ENCODE data around the gene KCTD19.

KCTD19 gene

GRCh38 chr16:67326115-67326471 is 448 bp downstream of the KCTD19 start:
- FAIRE-seq (no peak), DNase-seq (ENCODE audit: low spot score) (no peak)

GRCh38 chr16:67317853-67318252 is 8.7 kb downstream of the KCTD19 start:
- DNase-seq (ENCODE audit: low spot score) (no peak), FAIRE-seq (no peak)

- no peak for FAIRE-seq
- DNase-seq (ENCODE audit: low spot score) = no peak
Observed at GRCh38 chr16:67312719-67313118, 13.8 kb downstream of the KCTD19 start.

DNA sequence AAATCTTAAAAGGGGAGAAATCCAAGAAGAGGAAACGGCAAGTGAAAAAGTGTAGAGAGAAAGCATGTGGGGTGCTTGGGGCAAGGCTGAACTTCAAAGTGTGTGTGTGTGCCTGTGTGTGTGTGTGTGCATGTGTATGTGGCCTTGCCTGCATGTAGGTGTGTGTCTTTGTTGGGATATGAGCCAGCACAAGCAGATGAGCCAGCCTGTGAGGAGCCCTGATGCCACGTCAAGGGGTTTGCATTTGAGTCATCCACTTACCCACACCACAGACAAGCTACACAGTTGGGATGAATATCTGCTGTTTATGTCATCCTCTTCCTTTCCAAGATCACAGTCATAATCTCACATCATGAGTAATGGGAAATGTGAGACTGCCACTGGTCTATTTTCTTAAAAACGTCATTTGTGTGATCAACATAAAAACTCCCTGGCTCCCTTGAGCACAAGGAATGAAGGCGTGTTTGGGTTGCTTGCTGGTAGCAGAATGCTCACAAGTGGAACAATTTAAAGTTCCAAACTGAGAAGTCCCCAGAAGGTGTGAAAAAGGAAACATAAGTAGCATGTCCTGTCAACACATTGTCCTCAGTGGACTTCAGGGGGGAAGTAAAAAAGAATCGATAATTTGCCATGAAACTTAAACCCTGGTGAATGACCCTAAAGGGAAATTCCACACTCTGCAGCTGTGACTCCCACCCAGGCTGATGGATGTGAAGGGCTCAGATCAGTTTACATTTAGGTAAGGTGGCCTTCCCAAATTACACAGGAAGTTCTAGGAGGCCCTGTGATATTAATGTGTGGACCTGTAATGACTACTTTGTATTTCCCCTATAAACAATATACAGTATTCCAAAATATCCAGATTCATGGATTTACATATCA is 14.7 kb downstream of the KCTD19 start:
- peak; percentile 91 for DNase-seq (ENCODE audit: low spot score)
- no peak for FAIRE-seq

GRCh38 chr16:67310561-67310960 is 16.0 kb downstream of the KCTD19 start:
- FAIRE-seq = no peak
- DNase-seq (ENCODE audit: low spot score) = no peak

GRCh38 chr16:67305216-67306071 is 21.1 kb downstream of the KCTD19 start:
- no peak for FAIRE-seq
- DNase-seq (ENCODE audit: low spot score) = no peak

- no peak for FAIRE-seq
- DNase-seq (ENCODE audit: low spot score) = no peak
Observed at GRCh38 chr16:67304020-67304419, 22.5 kb downstream of the KCTD19 start.

- FAIRE-seq (no peak), DNase-seq (ENCODE audit: low spot score) (no peak)
Observed at GRCh38 chr16:67302970-67303369, 23.6 kb downstream of the KCTD19 start.

DNA sequence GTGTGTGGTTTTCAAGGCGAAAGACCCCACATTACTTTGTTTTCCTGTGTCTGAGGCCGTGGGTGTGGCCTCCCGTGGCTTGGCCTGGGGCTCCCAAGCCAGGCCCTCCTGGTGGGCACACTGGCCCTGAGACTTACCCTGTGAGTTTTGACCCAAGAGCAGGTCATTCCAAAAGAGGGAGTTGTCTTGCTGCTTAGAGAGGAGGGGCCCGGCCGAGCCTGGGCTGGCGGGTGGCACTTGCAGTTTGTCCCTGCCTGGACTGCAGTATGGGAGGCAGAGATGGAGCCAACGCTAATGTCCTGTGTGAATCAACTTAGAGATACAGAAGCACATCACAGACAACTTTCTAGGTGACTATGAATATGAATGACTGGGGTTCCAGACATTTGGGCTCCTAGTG is 24.5 kb downstream of the KCTD19 start:
- FAIRE-seq = no peak
- DNase-seq (ENCODE audit: low spot score) = no peak

- FAIRE-seq (no peak), DNase-seq (ENCODE audit: low spot score) (no peak)
Observed at GRCh38 chr16:67301080-67301782, 25.3 kb downstream of the KCTD19 start.

GRCh38 chr16:67299269-67299668 is 27.3 kb downstream of the KCTD19 start:
- DNase-seq (ENCODE audit: low spot score) (no peak), FAIRE-seq (no peak)

DNA sequence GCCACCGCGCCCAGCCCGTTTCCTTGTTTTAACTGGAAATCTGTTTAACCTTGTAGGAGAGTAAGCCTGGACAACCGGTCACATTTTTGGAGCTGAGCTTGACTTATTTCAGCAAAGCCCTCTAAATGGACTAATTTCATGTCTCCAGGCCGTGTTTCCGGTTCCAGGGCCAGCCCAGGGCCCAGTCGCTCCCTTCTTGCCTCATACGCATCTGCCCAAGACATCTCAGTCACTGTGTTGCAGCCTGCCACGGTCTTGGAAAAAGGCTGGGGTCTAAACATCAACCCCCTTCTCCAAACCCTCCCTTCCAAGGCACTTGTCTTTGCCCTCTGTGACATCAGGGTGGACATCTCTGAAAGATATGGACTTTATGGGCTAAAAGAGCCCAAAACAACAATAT is 28.3 kb downstream of the KCTD19 start:
- FAIRE-seq (no peak), DNase-seq (ENCODE audit: low spot score) (no peak)

DNA sequence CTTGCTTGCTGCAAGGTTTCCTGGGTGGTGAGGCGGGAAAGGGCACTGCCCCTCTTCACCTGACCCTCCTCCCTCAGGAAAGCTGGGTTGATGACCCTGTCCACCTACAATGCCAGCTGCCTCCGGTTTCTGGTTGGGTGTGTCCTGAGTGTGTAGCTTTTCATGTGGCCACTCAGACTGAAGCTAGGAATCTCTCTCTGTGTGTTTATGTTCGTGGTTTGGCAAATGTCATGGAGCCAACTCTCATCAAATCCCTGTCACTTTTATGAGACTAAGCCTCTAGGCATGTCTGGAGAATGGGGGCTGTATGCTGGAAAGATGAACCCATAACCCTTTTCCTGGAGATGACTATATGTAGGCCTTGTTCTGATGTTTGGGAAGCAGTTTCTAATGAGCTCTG is 30.1 kb downstream of the KCTD19 start:
- FAIRE-seq (no peak), DNase-seq (ENCODE audit: low spot score) (no peak)

GRCh38 chr16:67294938-67295361 is 31.6 kb downstream of the KCTD19 start:
- FAIRE-seq (no peak), DNase-seq (ENCODE audit: low spot score) (no peak)

GRCh38 chr16:67294171-67294757 is 32.3 kb downstream of the KCTD19 start:
- DNase-seq (ENCODE audit: low spot score) (no peak), FAIRE-seq (no peak)

DNA sequence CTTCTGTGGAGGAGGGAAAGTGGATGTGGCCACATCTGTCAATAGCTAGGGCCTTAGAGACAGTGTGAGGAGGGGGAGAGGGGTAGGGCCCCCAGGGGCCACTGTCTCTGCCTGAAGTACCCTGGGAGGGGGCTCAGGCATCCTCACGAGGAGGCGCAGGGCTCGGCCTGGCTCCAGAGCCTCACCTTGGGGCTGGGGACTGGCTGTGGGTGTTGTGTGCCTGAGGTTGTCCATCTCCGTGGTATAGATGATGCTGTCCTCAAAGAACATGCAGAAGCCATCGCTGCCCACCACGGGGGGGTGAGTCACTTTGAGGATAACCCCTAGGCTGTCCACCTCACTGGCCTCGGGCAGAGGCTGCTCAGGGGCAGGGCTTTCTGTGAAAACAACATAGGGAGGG is 35.1 kb downstream of the KCTD19 start:
- FAIRE-seq (no peak), DNase-seq (ENCODE audit: low spot score) (no peak)

- DNase-seq (ENCODE audit: low spot score) (no peak), FAIRE-seq (no peak)
Observed at GRCh38 chr16:67287960-67288359, 38.6 kb downstream of the KCTD19 start.

DNA sequence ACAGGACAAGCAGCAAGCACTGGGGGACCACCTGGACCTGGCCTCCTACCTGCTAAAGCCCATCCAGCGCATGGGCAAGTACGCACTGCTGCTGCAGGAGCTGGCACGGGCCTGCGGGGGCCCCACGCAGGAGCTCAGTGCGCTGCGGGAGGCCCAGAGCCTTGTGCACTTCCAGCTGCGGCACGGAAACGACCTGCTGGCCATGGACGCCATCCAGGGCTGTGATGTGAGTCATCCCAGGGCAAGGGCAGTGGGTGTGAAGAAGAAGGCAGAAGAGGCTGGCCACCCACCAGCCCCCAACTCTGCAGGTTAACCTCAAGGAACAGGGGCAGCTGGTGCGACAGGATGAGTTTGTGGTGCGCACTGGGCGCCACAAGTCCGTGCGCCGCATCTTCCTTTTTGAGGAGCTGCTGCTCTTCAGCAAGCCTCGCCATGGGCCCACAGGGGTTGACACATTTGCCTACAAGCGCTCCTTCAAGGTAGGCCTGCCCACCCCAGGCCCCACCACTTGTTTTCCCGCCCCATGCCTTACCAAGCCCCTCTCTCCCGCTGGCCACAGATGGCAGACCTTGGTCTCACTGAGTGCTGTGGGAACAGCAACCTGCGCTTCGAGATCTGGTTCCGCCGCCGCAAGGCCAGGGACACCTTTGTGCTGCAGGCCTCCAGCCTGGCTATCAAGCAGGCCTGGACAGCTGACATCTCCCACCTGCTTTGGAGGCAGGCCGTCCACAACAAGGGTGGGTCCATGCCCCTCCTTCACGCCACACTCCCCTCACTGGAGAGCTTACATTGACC is 39.9 kb downstream of the KCTD19 start:
- no peak for FAIRE-seq

GRCh38 chr16:67284699-67285646 is 41.6 kb downstream of the KCTD19 start:
- peak; percentile 82 for DNase-seq (ENCODE audit: low spot score)
- FAIRE-seq = peak; percentile 85

More for the DNA sequence above, 39.9 kb downstream of the KCTD19 start:
- peak; percentile 37 for DNase-seq (ENCODE audit: low spot score)
